Measurements from ENCODE around the gene PANX2.
A peak's percentile ranks its signal among the peaks of the same experiment; 100 is the strongest.

Gene PANX2

GRCh38 chr22:50211147-50211546 is 40.6 kb downstream of the PANX2 start:
- DNase-seq (ENCODE audit: low read depth, low spot score), result no peak

- DNase-seq (ENCODE audit: low read depth, low spot score), result no peak
These were observed 42.7 kb downstream of the PANX2 start for GRCh38 chr22:50213263-50213662.

GRCh38 chr22:50215297-50216054 is 44.9 kb downstream of the PANX2 start:
- DNase-seq (ENCODE audit: low read depth, low spot score), result no peak

- DNase-seq (ENCODE audit: low read depth, low spot score), result no peak
These were observed 45.6 kb downstream of the PANX2 start for GRCh38 chr22:50216055-50216683.

GRCh38 chr22:50216684-50217520 is 46.4 kb downstream of the PANX2 start:
- no peak for DNase-seq (ENCODE audit: low read depth, low spot score)

GRCh38 chr22:50217543-50218152 is 47.1 kb downstream of the PANX2 start:
- DNase-seq (ENCODE audit: low read depth, low spot score), result no peak

GRCh38 chr22:50218153-50218995 is 47.8 kb downstream of the PANX2 start:
- DNase-seq (ENCODE audit: low read depth, low spot score), result no peak

- peak; percentile 82 for DNase-seq (ENCODE audit: low read depth, low spot score)
These were observed 48.6 kb downstream of the PANX2 start for GRCh38 chr22:50218996-50219727.

- no peak for DNase-seq (ENCODE audit: low read depth, low spot score)
These were observed 49.5 kb downstream of the PANX2 start for GRCh38 chr22:50219800-50220602.

- no peak for DNase-seq (ENCODE audit: low read depth, low spot score)
These were observed 50.3 kb downstream of the PANX2 start for GRCh38 chr22:50220603-50221409.

- no peak for DNase-seq (ENCODE audit: low read depth, low spot score)
These were observed 51.1 kb downstream of the PANX2 start for GRCh38 chr22:50221410-50222300.

GRCh38 chr22:50222508-50222907 is 52.0 kb downstream of the PANX2 start:
- DNase-seq (ENCODE audit: low read depth, low spot score), result no peak

GRCh38 chr22:50224071-50224470 is 53.5 kb downstream of the PANX2 start:
- DNase-seq (ENCODE audit: low read depth, low spot score), result no peak

- no peak for DNase-seq (ENCODE audit: low read depth, low spot score)
These were observed 54.9 kb downstream of the PANX2 start for GRCh38 chr22:50225200-50225969.

GRCh38 chr22:50226063-50226874 is 55.7 kb downstream of the PANX2 start:
- DNase-seq (ENCODE audit: low read depth, low spot score), result no peak

GRCh38 chr22:50226875-50227165 is 56.3 kb downstream of the PANX2 start:
- DNase-seq (ENCODE audit: low read depth, low spot score), result no peak

Data from brain pericyte (primary cell).